HG03521 (cell line): ENCODE measurements around the gene INF2.

ENCODE experiments used
- ATAC-seq: cut with Tn5 transposase; IDR thresholded peaks from one replicate; pipeline ENCODE4 v1.9.1; 2021; ENCODE audit warnings: mild to moderate bottlenecking, moderate library complexity; ENCODE audit not compliant: unreplicated experiment

INF2 gene

GRCh38 chr14:104673481-104673880 lies 15.9 kb upstream of the INF2 start:
- no peak for ATAC-seq

DNA sequence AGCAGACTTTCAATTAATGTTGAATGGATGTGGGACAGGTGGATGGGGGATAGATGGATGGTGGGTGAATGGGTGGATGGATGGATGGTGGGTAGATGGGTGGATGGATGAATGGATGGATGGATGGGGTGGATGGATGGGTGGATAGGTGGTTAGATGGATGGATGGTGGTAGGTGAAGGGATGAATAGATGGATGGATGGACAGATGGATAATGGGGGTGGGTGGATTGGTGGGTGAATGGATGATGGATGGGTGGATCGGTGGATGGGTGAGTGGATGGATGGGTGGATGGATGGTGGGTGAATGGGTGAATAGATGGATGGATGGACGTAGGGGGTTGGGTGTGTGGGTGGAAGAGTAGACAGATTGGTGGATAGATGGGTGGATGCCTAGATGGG lies 14.0 kb upstream of the INF2 start:
- ATAC-seq, result no peak

DNA sequence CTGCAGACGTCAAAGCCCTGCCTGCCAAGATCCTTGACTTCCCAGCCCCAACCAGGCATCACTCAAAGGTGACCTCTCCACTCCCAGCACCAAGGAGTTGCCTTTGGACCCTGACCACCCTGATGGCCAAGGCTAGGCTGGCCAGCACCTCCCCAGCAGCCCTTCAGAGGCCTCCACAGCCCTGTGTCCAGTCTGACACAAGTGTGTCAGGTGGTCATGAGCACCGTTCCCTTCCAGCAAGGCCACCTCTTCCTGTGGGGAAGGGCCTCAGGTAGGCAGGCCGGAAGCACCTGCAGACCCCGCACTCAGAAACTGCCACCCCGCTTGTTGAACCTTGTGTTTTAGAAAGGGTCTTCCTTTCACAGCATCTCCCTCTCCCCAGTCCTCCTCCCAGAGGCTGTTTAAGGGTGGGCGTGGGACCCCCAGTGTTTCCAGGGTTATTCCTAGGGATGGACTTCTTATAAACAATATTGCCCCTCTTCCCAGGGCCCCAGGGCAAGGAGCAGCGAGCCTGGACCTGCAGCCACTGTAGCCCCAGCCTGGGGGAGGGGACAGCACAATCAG lies 13.2 kb upstream of the INF2 start:
- no peak for ATAC-seq

DNA sequence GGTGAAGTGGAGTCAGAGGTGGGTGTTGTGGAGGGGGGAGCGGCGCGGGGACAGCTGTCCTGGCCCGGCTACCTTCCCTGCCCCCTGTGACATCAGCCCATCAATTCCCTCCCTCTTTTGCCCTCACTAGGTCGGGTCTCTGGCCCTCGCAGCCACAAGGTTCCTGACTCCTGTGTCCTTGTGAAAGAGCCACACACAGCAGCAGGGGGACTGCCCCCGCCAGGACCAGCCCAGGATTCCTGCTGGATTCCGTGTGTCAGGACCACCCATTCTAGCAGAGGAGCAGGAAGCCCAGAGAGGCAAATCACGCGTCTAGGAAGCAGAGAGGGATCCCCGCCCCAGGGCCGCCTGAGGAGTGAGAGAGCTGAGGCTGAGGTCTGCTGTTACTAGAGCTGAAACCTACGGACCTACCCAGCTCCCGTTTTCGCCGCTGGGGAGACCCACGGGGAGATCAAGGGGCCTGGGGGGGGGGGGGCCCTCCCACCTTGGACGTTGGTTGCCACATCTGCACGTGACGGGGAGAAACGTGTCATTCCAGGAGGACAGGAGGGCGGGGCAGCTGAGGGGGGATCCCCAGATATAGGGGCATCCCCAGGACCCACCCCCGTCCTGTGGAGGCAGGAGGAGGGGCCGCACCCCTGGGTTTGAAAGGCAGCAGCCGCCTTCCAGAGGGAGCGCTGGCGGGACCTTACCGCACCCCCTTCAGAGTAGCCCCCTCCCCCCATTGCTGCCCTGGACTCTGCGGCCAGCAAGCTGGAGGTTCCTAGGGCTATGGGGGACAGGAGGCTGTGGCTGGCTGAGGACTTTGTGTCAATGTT lies 12.5 kb upstream of the INF2 start:
- ATAC-seq, result no peak

- peak; percentile 33 for ATAC-seq
Observed at GRCh38 chr14:104677512-104678332, 11.7 kb upstream of the INF2 start.

GRCh38 chr14:104678346-104678745 lies 11.1 kb upstream of the INF2 start:
- ATAC-seq, result peak; percentile 2

DNA sequence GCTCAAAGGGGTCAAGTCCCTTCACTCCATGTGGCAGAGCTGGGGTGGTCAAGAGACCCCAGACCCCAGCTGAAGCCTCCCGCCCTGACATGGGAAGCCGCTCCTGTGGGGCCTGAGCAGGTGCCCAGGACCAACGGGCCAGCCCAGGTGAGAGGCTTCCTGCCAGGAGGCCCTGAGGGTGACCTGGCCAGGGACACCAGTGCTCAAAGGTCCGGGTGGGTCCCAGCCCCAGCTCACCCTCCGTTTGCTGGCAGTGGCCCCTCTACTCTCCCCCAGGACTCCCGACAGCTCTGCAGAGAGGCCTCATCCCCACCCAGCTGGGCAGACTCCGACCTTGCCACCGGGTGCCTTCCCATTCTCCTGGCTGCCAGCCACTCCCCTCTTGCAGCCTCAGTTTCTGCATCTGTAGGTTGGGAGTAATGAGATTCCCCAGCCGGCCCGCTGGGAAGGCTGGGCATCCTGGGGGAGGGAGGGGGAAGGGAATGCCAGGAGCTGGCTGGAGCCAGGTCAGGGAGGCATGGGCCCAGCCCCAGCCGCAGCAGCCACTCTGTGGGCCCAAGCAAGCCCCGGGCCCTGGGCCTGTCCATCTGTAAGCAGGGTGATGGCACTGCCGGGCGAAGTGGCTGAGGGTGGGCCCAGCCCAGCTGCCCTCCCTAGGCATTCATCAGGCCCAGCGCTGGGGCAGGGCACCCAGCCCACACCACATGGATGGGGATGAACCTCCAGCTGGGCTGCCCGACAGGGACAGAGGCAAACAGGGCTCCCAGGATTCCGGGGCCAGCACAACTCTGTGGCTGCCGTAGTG lies 10.3 kb upstream of the INF2 start:
- ATAC-seq, result no peak

DNA sequence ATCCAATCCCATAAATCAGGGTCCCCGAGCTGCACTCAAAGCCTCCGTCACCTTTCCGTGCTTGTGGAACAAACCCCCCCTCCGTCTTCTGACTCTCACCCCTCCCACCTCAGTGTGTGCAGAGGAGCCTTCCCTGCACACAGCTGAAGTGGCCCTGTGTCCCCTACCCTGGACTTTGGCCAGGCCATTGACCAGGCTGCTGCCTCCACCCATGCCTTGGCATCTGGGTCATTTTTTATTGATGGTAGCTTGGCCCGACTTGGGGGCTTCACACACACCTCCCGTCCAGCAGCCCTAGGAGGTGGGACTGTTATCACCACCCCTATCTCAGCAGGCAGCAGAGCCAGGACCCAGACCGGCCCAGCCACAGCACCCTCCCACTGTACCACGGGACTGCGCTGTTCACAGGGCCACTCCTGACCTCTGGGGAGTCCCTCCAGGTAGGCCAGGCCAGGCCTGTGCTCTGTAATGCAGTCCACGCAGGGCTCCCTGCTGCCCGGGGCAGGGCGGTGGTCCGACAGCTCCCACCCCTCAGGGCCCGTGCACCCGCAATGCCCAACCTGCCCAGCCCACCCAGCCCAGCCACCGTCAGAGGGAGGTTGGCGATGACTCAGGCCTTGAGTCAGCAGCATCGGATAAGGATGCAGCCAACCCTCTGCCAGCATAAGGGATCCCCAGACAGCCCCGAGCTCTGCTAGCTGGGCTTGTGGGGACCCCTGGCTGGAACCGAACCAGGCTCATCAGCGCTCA lies 9.2 kb upstream of the INF2 start:
- ATAC-seq, result no peak

DNA sequence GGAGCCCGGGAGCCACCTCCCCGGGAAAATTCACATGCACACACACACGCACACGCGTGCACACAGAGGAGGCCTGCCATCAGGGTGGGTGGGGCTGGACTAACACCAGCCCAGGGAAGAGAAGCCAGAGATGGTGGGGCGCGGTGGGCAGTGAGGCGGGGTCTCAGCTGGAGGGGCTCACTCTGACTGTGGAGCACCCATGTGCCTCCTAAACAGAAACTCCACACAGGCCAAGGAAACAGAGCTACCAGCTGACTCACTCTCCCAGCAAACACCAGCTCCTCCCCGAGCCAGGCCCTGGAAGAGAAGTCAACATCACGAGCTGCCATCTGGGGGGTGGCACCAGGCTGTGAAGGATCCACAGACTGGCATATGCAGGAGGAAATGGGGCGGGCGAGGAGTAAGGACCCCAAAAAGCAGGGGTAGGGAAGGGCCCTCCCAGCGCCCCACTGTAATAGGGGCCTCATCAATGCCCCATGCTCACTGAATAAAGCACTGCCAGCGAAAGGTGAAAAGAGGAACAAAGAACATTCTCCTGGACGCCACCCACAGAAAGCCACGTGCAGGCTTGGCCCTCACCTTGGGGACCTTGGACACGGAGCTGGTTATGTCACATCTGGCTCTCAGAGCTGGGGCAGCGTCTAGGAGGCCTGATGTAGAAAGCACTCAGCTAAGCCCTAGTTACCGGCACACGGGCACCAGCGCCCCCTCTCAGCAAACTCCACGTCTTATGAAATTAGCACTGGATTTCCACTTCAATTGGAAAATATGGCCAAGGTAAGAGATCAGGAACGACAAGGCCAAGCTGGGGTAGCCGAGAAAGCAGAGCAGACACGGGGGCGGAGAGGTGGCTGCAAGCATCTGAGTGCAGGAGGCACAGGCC lies 8.4 kb upstream of the INF2 start:
- no peak for ATAC-seq

DNA sequence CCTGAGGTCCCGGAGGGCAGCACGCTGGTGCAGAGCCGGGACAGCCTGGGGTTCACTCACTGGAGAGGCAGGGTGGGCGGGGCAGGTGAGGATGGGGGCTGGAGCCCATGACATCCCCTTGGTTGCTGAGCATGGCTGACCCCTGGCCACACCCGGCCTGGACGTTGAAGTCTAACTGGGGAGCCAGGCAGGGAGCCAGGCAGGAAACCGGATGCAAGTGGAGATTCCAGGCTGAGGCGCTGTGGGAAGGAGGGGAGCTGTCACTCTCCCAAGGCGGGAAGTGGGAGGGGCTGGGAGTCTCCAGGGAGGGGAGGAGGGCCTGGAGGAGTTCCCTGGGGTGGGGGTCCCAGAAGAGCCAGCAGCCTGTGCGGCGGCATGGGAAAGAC lies 7.7 kb upstream of the INF2 start:
- no peak for ATAC-seq

DNA sequence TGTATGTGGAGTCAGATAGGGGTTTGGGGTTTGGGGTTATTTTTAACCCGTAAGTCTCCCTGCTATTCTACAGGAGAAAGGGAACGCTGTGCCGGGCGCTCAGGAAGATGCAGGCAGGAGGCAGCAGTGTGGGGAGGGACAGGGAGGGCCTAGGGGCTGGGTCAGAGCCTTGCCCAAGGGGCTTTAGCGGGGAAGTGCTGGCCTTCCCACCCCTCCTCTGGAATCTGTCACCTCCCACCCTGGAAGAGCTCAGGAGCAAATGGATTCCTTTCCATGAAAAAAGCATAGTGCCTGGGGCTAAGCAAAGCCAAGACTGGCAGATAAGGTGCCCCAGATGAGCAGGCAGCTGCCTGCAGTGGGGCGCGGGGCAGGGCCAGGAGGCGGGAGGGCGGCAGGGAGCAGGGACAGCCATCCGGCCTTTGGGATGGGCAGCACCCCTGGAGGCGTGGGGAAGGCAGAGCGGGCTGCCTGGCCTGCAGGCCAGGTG lies 7.3 kb upstream of the INF2 start:
- ATAC-seq, result no peak

- ATAC-seq, result no peak
Observed at GRCh38 chr14:104683653-104684448, 5.6 kb upstream of the INF2 start.

DNA sequence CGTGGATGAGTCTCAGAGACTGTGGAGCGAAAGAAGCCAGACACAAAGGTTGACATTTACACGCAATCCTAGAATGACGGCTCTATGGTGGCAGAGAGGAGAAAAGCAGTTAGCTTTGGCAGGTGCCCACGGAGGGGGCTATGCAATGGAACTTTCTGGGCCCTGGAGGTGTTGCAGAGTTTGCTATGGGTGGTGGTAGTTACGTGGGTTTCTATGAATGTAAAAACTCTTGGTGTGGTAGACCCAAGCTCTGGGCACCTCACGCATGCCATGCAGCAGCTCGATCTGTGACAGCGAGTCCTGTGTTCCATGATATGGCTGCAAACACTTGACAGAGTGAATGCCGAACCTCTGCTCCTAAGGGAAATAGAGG lies 5.0 kb upstream of the INF2 start:
- ATAC-seq, result no peak

DNA sequence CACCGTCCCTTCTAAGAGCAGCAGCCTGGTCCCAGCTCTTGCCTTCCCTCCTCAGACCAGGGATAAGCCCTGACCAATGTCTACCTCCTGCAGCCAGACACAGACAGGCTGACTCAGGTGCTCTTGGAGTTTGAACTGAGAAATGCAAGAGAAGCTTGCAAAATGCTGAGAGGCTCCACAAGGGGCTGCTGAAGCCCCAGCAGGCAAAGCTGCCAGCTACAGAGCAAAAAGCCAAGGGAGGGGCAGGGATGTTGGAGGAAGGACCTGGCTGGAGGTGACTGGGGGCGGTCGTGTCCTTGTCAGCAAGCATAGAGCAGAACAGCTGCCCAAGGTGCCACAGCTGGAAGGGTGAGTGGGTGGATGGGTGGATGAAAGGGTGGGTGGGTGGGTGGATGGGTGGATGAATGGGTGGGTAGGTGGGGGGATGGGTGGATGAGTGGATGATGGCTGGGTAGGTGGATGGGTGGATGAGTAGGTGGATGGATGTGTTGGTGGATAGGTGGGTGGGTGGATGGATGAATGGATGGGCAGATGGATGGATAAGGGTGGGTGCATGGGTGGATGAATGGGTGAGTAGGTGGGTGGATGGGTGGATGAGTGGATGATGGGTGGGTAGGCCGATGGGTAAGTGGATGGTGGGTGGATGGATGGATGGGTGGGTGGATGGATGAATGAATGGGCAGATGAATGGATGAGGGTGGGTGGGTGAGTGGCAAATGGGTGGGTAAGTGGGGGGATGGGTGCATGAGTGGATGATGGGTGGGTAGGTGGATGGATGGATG lies 4.0 kb upstream of the INF2 start:
- no peak for ATAC-seq

- ATAC-seq, result no peak
Observed at GRCh38 chr14:104685998-104686610, 3.3 kb upstream of the INF2 start.

DNA sequence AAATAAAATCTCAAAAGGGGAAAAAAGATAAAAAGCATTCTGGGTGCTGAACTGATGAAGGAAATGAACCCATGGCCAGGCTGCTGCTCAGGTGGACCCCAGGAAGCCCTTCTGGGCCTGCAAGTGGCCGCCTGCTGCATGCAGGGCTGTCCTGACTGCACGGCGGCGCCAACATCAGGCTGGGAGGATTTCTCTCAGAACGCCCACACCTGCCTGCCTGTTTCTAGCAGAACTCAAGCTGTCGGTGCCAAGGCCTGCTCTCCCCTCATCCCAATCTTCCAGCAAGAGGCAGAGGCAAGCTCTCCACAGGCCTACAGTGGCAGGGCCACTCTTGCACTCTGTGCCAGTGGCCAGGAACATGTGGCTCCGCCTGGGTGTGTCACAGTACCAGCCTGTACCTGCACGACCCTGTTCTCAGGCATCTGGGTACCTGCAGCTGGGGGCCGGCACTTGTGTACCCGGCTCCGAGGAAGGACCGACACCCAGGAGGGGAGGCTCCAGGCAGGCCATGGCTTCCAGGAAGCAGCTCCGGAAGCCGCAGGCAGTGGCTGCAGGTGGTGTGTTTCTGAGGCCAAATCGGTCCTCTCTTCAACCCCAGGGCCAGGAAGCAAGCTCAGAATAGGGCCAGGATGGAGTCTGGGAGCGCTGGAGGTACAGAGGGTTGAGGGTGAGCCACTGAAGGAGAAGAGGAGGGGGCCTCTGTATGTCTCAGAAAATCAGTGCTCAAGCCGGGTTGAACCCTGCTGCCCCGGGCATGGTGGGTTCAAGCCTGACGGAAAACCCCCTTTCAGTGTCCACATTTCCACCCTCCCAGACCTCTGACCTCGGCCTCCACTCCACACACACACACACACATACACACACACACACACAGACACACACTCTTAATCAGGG lies 2.5 kb upstream of the INF2 start:
- ATAC-seq, result no peak
